CD14-positive monocyte (primary cell): ENCODE results near the gene IL5. TPM values are rescaled to one million over a fixed set of nuclear protein-coding genes. Genes with fewer than 3 reads are reported as not detected.
"Not testable (repeated sequence)": the region's sequence is repeated elsewhere in the genome, so short reads cannot be mapped to it uniquely, and the experiment has no call there.

Source experiments
- DNase-seq, 3 donors: peaks; one replicate each; pipeline ENCODE4 v3.0.0-alpha.2; 2011 to 2022
- H2AFZ ChIP-seq: 2 replicates; pipeline ENCODE4 v1.6.0; 2012; ENCODE audit warnings: mild to moderate bottlenecking, low read depth, low read length, inconsistent platforms; ENCODE audit not compliant: insufficient read depth, poor library complexity, severe bottlenecking
- H3K27ac ChIP-seq, 2 donors: 1 replicate in 1 of 2; 2 replicates in 1 of 2; pipeline ENCODE4 v1.5.1; 2012 to 2013; ENCODE audit warnings: low read length in 2 of 2, control low read depth in 1 of 2, inconsistent platforms in 1 of 2, low read depth in 1 of 2, mild to moderate bottlenecking in 1 of 2
- H3K27me3 ChIP-seq, 2 donors: one replicate each; pipeline versions ENCODE4 v1.6.0 to v1.6.1; 2011 to 2013; ENCODE audit warnings: low read length in 2 of 2; ENCODE audit not compliant: control insufficient read depth in 2 of 2, insufficient read depth in 2 of 2
- H3K36me3 ChIP-seq, 2 donors: replicated peaks in 1 of 2; 1 replicate in 1 of 2; 2 replicates in 1 of 2; pipeline versions ENCODE4 v1.5.1 to v1.6.1; 2012 to 2013; ENCODE audit warnings: low read length in 2 of 2, control low read depth in 1 of 2, inconsistent platforms in 1 of 2, mild to moderate bottlenecking in 1 of 2; ENCODE audit not compliant: insufficient read depth in 2 of 2, control insufficient read depth in 1 of 2
- H3K4me1 ChIP-seq, 2 donors: 1 replicate in 1 of 2; 2 replicates in 1 of 2; pipeline versions ENCODE4 v1.5.1 to v1.6.1; 2012 to 2013; ENCODE audit warnings: low read length in 2 of 2, control low read depth in 1 of 2, inconsistent platforms in 1 of 2, mild to moderate bottlenecking in 1 of 2, moderate library complexity in 1 of 2; ENCODE audit not compliant: insufficient read depth in 2 of 2, control insufficient read depth in 1 of 2
- H3K4me2 ChIP-seq: replicated peaks from 2 replicates; pipeline ENCODE3; 2012; ENCODE audit warnings: low read length, moderate library complexity, mild to moderate bottlenecking; ENCODE audit not compliant: poor library complexity, severe bottlenecking; ENCODE audit errors: extremely low read depth
- H3K4me3 ChIP-seq, 3 experiments: fragments of 200-600 bp in 1 of 3; sonication (generic) in 1 of 3; replicated peaks in 1 of 3; 1 replicate in 2 of 3; 2 replicates in 1 of 3; pipeline ENCODE4 v1.5.1; 2011 to 2013; ENCODE audit warnings: low read length in 3 of 3, mild to moderate bottlenecking in 3 of 3, control low read depth in 2 of 3, low read depth in 2 of 3, inconsistent platforms in 1 of 3, moderate library complexity in 1 of 3
- H3K79me2 ChIP-seq: 2 replicates; pipeline ENCODE4 v1.6.0; 2012; ENCODE audit warnings: mild to moderate bottlenecking, control low read depth, inconsistent platforms, low read length, moderate library complexity; ENCODE audit not compliant: insufficient read depth
- H3K9ac ChIP-seq: 2 replicates; pipeline ENCODE4 v1.6.0; 2017; ENCODE audit warnings: low read length, mild to moderate bottlenecking; ENCODE audit not compliant: insufficient read depth, poor library complexity, severe bottlenecking
- H3K9me3 ChIP-seq, 2 donors: replicated peaks in 1 of 2; 1 replicate in 1 of 2; 2 replicates in 1 of 2; pipeline versions ENCODE4 v1.5.1 to v1.6.1; 2012 to 2013; ENCODE audit warnings: low read length in 2 of 2, control low read depth in 1 of 2; ENCODE audit not compliant: control insufficient read depth in 1 of 2, insufficient read depth in 1 of 2
- H4K20me1 ChIP-seq: 2 replicates; pipeline ENCODE4 v1.6.0; 2012; ENCODE audit warnings: mild to moderate bottlenecking, low read length, control low read depth, moderate library complexity; ENCODE audit not compliant: insufficient read depth
- H3K27ac Mint-ChIP-seq, 7 donors: one replicate each; pipeline ENCODE4 v1.8.0; 2020; ENCODE audit warnings: mild to moderate bottlenecking in 7 of 7, mixed read lengths in 7 of 7, moderate library complexity in 6 of 7, inconsistent platforms in 2 of 7
- H3K27me3 Mint-ChIP-seq, 3 donors: one replicate each; pipeline ENCODE4 v1.8.0; 2021 to 2022; ENCODE audit warnings: low read depth in 3 of 3, mild to moderate bottlenecking in 3 of 3, mixed read lengths in 3 of 3, moderate library complexity in 3 of 3, inconsistent platforms in 1 of 3
- H3K36me3 Mint-ChIP-seq, 2 donors: one replicate each; pipeline ENCODE4 v1.8.0; 2020; ENCODE audit warnings: mixed read lengths in 2 of 2, inconsistent platforms in 1 of 2, mild to moderate bottlenecking in 1 of 2
- H3K4me1 Mint-ChIP-seq: one replicate; pipeline ENCODE4 v1.8.0; 2020; ENCODE audit warnings: mild to moderate bottlenecking, mixed read lengths
- H3K4me3 Mint-ChIP-seq, 2 donors: one replicate each; pipeline ENCODE4 v1.8.0; 2020; ENCODE audit warnings: mild to moderate bottlenecking in 2 of 2, mixed read lengths in 2 of 2, moderate library complexity in 1 of 2
- H3K9me3 Mint-ChIP-seq, 7 donors: one replicate each; pipeline ENCODE4 v1.8.0; 2020 to 2022; ENCODE audit warnings: mixed read lengths in 7 of 7, mild to moderate bottlenecking in 6 of 7, moderate library complexity in 6 of 7, inconsistent platforms in 2 of 7
- WGBS: methylation state at CpG from one replicate; pipeline ENCODE4 v1.1.5; 2013; ENCODE audit warnings: missing lambda C conversion rate; ENCODE audit not compliant: insufficient coverage; 5-methylcytosine and 5-hydroxymethylcytosine counted together
- intact Hi-C, 2 donors: fragments of 100-400 bp; cut with micrococcal nuclease; formaldehyde crosslinking; loops; one replicate each; pipeline versions ENCODE4 v1.15.0 to v1.15.1; 2023
- polyA plus RNA-seq, 3 donors: library from polyadenylated mRNA; depleted of rRNA in 1 of 3; unstranded in 2 of 3; stranded (reverse) in 1 of 3; fragments of 300-500 nt in 2 of 3; fragments of >200 nt in 1 of 3; fragmentation: Illumina TruSeq in 2 of 3; gene quantifications; 1 replicate in 2 of 3; 2 replicates in 1 of 3; pipeline ENCODE4 v1.2.3, GENCODE V29; 2012 to 2021
- TF ChIP-seq, protein P1 (sequence below): fragments of 200-600 bp; IDR thresholded peaks from one replicate; pipeline ENCODE4 v1.8.0; 2022; ENCODE audit warnings: antibody characterized with exemption, mild to moderate bottlenecking

Gene IL5
- polyA plus RNA-seq, 3 donors, result not detected

DNA sequence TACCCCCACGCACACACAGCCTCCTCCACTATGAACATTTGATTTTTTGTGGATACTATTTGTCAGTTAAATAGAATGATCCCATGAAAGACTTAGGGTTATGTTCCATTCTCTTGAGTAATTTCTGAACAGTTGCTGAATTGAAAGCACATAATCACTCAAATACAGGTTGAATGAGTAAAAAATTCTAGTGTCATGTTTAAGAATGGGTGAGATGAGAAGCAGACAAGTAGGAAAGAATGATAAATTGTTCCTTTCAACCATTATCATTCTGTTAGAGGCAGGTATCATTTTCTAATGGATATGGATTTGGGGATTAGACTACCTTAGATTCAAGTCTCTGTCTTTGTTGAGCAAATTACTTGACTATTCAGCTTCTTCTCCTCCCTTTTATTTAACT, 32.8 kb upstream of the IL5 start:
- Histone ChIP-seq H3K79me2 (no peaks in the 10 kb centered on the region), H3K27ac (no peak overlapping the region), H2AFZ (no peak overlapping the region), H3K9ac (no peak overlapping the region), H4K20me1 (no peaks in the 10 kb centered on the region), H3K4me1 (no peaks in the 10 kb centered on the region), H3K4me3 (no peak overlapping the region), H3K9me3 (no peaks in the 10 kb centered on the region), H3K36me3 (peaks cover 45 to 70% of the 10 kb centered on the region in 2 donors), H3K4me2 (no peak overlapping the region), H3K27me3 (no peaks in the 10 kb centered on the region)
- TF ChIP-seq, protein P1, sequence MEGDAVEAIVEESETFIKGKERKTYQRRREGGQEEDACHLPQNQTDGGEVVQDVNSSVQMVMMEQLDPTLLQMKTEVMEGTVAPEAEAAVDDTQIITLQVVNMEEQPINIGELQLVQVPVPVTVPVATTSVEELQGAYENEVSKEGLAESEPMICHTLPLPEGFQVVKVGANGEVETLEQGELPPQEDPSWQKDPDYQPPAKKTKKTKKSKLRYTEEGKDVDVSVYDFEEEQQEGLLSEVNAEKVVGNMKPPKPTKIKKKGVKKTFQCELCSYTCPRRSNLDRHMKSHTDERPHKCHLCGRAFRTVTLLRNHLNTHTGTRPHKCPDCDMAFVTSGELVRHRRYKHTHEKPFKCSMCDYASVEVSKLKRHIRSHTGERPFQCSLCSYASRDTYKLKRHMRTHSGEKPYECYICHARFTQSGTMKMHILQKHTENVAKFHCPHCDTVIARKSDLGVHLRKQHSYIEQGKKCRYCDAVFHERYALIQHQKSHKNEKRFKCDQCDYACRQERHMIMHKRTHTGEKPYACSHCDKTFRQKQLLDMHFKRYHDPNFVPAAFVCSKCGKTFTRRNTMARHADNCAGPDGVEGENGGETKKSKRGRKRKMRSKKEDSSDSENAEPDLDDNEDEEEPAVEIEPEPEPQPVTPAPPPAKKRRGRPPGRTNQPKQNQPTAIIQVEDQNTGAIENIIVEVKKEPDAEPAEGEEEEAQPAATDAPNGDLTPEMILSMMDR, result no peak
- WGBS, result no CpG with 5 or more reads among the region's 1 CpG
- intact Hi-C loops, result no loop called here
- Mint-ChIP-seq H3K27ac (no peak overlapping the region), H3K4me1 (no peaks in the 10 kb centered on the region), H3K9me3 (no peaks in the 10 kb centered on the region), H3K4me3 (no peak overlapping the region), H3K36me3 (peaks cover 54 to 63% of the 10 kb centered on the region in 2 donors), H3K27me3 (no peaks in the 10 kb centered on the region)
- no peak for DNase-seq

DNA sequence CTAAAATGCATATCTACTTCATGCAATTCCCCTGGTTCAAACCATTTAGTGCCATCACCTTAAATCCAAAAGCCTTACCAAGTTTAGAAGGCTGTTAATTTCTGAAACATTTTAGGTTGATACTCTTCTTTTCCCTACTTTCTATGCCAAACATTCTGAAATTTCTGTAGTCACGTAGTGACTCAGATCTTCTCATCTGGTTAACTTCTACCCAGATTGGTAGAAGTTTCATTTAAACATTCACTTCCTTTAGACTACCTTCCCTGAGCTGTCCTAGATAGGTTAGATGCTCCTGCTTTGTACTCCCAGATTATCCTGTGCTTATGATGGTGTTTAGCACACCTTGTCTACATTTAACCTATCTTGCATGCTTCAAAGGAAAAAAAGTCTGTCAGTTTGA, 23.3 kb upstream of the IL5 start:
- no peaks in the 10 kb centered on the region for H3K4me1 ChIP-seq
- intact Hi-C loops, result no loop called here
- no peak overlapping the region for H3K27ac Mint-ChIP-seq
- peaks cover 5% of the 10 kb centered on the region for H4K20me1 ChIP-seq
- no CpG with 5 or more reads among the region's 1 CpG for WGBS
- no peaks in the 10 kb centered on the region for H3K27me3 Mint-ChIP-seq
- peaks cover 44 to 46% of the 10 kb centered on the region in 2 donors for H3K36me3 Mint-ChIP-seq
- H3K4me3 ChIP-seq, result no peak overlapping the region
- peaks cover 5% of the 10 kb centered on the region for H3K79me2 ChIP-seq
- H3K4me3 Mint-ChIP-seq, result no peak overlapping the region
- no peak overlapping the region for H3K4me2 ChIP-seq
- peaks cover 34 to 88% of the 10 kb centered on the region in 2 donors for H3K36me3 ChIP-seq
- peaks cover 0 to 3% (median 0%) of the 10 kb centered on the region in 7 donors for H3K9me3 Mint-ChIP-seq
- no peak overlapping the region for H3K27ac ChIP-seq
- no peaks in the 10 kb centered on the region for H3K27me3 ChIP-seq
- no peak overlapping the region for H2AFZ ChIP-seq
- TF ChIP-seq, protein P1, result no peak
- H3K4me1 Mint-ChIP-seq, result no peaks in the 10 kb centered on the region
- H3K9me3 ChIP-seq, result peaks cover 14 to 21% of the 10 kb centered on the region in 2 donors
- no peak overlapping the region for H3K9ac ChIP-seq
- DNase-seq, result no peak

DNA sequence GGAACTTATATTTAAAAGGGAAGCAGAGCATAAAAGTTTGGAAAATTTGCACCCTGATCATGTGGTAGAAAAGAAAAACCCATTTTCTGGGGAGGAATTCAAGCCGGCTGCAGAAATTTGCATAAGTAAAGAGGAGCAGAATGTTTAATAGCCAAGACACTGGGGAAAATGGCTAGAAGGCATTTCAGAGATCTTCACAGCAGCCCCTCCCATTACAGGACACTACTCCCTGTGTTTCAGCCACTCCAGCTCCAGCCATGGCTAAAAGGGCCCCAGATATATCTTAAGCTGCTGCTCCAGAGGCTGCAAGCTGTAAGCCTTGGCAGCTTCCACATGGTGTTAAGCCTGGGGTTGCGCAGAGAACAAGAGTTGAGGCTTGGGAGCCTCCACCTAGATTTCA, 21.2 kb upstream of the IL5 start:
- H3K27ac Mint-ChIP-seq, H3K4me3 ChIP-seq, H4K20me1 ChIP-seq, intact Hi-C loops, H3K27me3 Mint-ChIP-seq, H3K27me3 ChIP-seq, H3K4me2 ChIP-seq, H3K9me3 Mint-ChIP-seq, H3K9ac ChIP-seq, H3K27ac ChIP-seq, H3K4me1 Mint-ChIP-seq, H2AFZ ChIP-seq, DNase-seq, H3K4me1 ChIP-seq, H3K79me2 ChIP-seq, H3K4me3 Mint-ChIP-seq: not testable (repeated sequence)
- peaks cover 47 to 88% of the 10 kb centered on the region in 2 donors for H3K36me3 ChIP-seq
- peaks cover 14 to 21% of the 10 kb centered on the region in 2 donors for H3K9me3 ChIP-seq
- WGBS, result 100% methylated on average over 1 of the region's 2 CpGs
- H3K36me3 Mint-ChIP-seq, result peaks cover 27 to 29% of the 10 kb centered on the region in 2 donors
